ENCODE results near the gene TENT5C.

DNA sequence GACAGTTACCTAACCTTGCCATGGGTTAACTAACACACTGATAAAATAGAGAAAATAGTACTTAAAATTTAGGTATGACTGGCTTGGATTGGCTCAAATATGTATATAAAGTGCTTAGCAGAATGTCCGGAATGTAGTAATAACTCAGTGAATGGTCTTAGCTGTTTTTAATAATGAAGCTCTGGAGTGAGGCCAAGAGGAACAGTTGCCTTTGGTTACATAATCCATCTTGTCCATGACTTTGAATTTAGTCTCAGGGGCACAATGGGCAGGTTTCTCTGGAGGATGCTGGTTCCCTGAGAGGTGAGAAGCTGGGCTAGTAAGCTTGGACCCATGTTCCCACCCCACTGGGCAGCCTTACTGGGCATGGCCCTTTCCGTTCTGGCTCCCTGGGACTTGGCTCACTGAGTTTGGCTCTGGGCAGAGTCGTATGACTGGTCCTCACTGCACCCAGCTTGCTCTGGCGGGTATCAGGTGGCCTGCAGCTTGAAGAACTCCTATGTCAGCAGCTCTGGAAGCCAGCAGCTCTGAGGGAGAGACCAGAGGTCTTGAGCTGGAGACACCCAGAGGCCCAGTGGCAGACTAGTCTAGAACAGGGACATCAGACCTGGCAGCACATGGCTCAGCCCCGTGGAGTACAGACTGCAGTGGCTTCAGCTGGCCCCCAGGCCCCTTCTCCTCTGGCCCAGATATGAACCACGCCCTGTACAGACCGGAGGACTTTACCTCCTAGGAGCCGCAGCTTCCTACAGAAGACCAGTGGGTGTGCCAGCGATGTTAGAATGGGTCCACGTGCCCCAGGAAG, 40.4 kb downstream of the TENT5C start:
- TF ChIP-seq, protein P1, sequence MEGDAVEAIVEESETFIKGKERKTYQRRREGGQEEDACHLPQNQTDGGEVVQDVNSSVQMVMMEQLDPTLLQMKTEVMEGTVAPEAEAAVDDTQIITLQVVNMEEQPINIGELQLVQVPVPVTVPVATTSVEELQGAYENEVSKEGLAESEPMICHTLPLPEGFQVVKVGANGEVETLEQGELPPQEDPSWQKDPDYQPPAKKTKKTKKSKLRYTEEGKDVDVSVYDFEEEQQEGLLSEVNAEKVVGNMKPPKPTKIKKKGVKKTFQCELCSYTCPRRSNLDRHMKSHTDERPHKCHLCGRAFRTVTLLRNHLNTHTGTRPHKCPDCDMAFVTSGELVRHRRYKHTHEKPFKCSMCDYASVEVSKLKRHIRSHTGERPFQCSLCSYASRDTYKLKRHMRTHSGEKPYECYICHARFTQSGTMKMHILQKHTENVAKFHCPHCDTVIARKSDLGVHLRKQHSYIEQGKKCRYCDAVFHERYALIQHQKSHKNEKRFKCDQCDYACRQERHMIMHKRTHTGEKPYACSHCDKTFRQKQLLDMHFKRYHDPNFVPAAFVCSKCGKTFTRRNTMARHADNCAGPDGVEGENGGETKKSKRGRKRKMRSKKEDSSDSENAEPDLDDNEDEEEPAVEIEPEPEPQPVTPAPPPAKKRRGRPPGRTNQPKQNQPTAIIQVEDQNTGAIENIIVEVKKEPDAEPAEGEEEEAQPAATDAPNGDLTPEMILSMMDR (conservative IDR thresholded peaks at IDR 0.05; ENCODE audit: low read length), result no peak
- no peak for TF ChIP-seq EZH2phosphoT487 (IDR thresholded peaks at IDR 0.05; ENCODE audit: borderline replicate concordance)
